GM23338 (cell line): Measurements from ENCODE around the gene ZFHX3. TPM values are rescaled to one million over a fixed set of nuclear protein-coding genes. Genes with fewer than 3 reads are reported as not detected.

Source experiments
- ATAC-seq: fragments of 200-7000 bp; cut with Tn5 transposase; 3 replicates; pipeline ENCODE4 v1.9.1; 2020
- DNase-seq: peaks from one replicate; pipeline ENCODE4 v3.0.0-alpha.2; 2015; ENCODE audit warnings: low spot score
- H2AFZ ChIP-seq: fragments of 200-600 bp; sonication (generic); 2 replicates; pipeline ENCODE4 v1.8.0; 2016; ENCODE audit warnings: antibody characterized with exemption, mild to moderate bottlenecking, moderate library complexity
- H3F3A ChIP-seq: fragments of 200-600 bp; sonication (generic); replicated peaks from 2 replicates; pipeline ENCODE4 v1.8.0; 2017; ENCODE audit warnings: antibody characterized with exemption, mixed run types, low read depth
- H3K27ac ChIP-seq: fragments of 200-600 bp; sonication (generic); 2 replicates; pipeline ENCODE4 v1.6.1; 2016; ENCODE audit warnings: low read depth
- H3K27me3 ChIP-seq: fragments of 200-600 bp; sonication (generic); 2 replicates; pipeline ENCODE4 v1.8.0; 2016; ENCODE audit warnings: mild to moderate bottlenecking, mixed run types, moderate library complexity; ENCODE audit not compliant: insufficient read depth
- H3K36me3 ChIP-seq: fragments of 200-600 bp; sonication (generic); 2 replicates; pipeline ENCODE4 v1.8.0; 2016; ENCODE audit warnings: mild to moderate bottlenecking; ENCODE audit not compliant: insufficient read depth
- H3K4me1 ChIP-seq: fragments of 200-600 bp; sonication (generic); 2 replicates; pipeline ENCODE4 v1.8.0; 2016; ENCODE audit warnings: mild to moderate bottlenecking, moderate library complexity; ENCODE audit not compliant: insufficient read depth
- H3K4me2 ChIP-seq: fragments of 200-600 bp; sonication (generic); 2 replicates; pipeline ENCODE4 v1.7.1; 2017; ENCODE audit warnings: mixed run types
- H3K4me3 ChIP-seq: fragments of 200-600 bp; sonication (generic); 2 replicates; pipeline ENCODE4 v1.6.1; 2016; ENCODE audit warnings: mixed run types
- H3K79me2 ChIP-seq: fragments of 200-600 bp; sonication (generic); replicated peaks from 2 replicates; pipeline ENCODE4 v1.8.0; 2017; ENCODE audit warnings: mild to moderate bottlenecking; ENCODE audit not compliant: insufficient read depth
- H3K9me2 ChIP-seq: fragments of 200-600 bp; sonication (generic); 2 replicates; pipeline ENCODE4 v1.8.0; 2017; ENCODE audit not compliant: insufficient read depth
- H4K20me1 ChIP-seq: fragments of 200-600 bp; sonication (generic); replicated peaks from 2 replicates; pipeline ENCODE4 v1.8.0; 2017; ENCODE audit warnings: mild to moderate bottlenecking; ENCODE audit not compliant: insufficient read depth
- H3K27ac Mint-ChIP-seq: 2 replicates; pipeline ENCODE4 v1.8.0; 2020; ENCODE audit warnings: inconsistent platforms, mild to moderate bottlenecking, moderate library complexity, mixed read lengths
- H3K27me3 Mint-ChIP-seq: 3 replicates; pipeline ENCODE4 v1.8.0; 2022; ENCODE audit warnings: low read depth, mild to moderate bottlenecking, moderate library complexity, mixed read lengths, inconsistent platforms; ENCODE audit not compliant: insufficient read depth, poor library complexity
- H3K36me3 Mint-ChIP-seq: 3 replicates; pipeline ENCODE4 v1.8.0; 2021; ENCODE audit warnings: low read depth, mild to moderate bottlenecking, inconsistent platforms, moderate library complexity, mixed read lengths
- H3K4me1 Mint-ChIP-seq: 3 replicates; pipeline ENCODE4 v1.8.0; 2020; ENCODE audit warnings: mild to moderate bottlenecking, inconsistent platforms, mixed read lengths
- H3K4me3 Mint-ChIP-seq: 3 replicates; pipeline ENCODE4 v1.8.0; 2021; ENCODE audit warnings: moderate library complexity, mild to moderate bottlenecking, inconsistent platforms, mixed read lengths
- H3K9me3 Mint-ChIP-seq: 3 replicates; pipeline ENCODE4 v1.8.0; 2020; ENCODE audit warnings: moderate library complexity, mild to moderate bottlenecking, inconsistent platforms, mixed read lengths
- CREB1 ChIP-seq: fragments of 250-450 bp; sonication (Bioruptor Pico); IDR thresholded peaks from 2 replicates; pipeline ENCODE4 v1.5.0; 2020; ENCODE audit warnings: low read depth, mild to moderate bottlenecking, moderate library complexity
- EZH2 ChIP-seq: fragments of 200-600 bp; sonication (generic); IDR thresholded peaks from one replicate; pipeline ENCODE4 v1.8.0; 2017; ENCODE audit warnings: antibody characterized with exemption, mild to moderate bottlenecking, low read depth; ENCODE audit not compliant: unreplicated experiment
- EZH2phosphoT487 ChIP-seq: fragments of 200-600 bp; sonication (generic); IDR thresholded peaks from one replicate; pipeline ENCODE4 v1.8.1; 2018; ENCODE audit warnings: antibody characterized with exemption; ENCODE audit not compliant: unreplicated experiment
- JUNB ChIP-seq: IDR thresholded peaks from one replicate; pipeline ENCODE4 v1.6.1; 2016; ENCODE audit warnings: antibody characterized with exemption; ENCODE audit not compliant: unreplicated experiment
- NANOG ChIP-seq: IDR thresholded peaks from 2 replicates; pipeline ENCODE4 v1.6.1; 2016; ENCODE audit warnings: antibody characterized with exemption, borderline replicate concordance
- POLR2AphosphoS5 ChIP-seq: IDR thresholded peaks from 2 replicates; pipeline ENCODE4 v1.6.1; 2016; ENCODE audit warnings: antibody characterized with exemption, low read depth
- STAT1 ChIP-seq: IDR thresholded peaks from one replicate; pipeline ENCODE4 v1.6.1; 2016; ENCODE audit warnings: antibody characterized with exemption; ENCODE audit not compliant: unreplicated experiment
- ZNF114 ChIP-seq: fragments of 250-450 bp; sonication (Bioruptor Pico); IDR thresholded peaks from 2 replicates; pipeline ENCODE4 v1.5.0; 2020; ENCODE audit warnings: mild to moderate bottlenecking, moderate library complexity
- polyA plus RNA-seq: library from polyadenylated mRNA; unstranded; fragments of >200 nt; fragmentation: Nextera tagmentation; extraction: Ambion mirVana; gene quantifications from 2 replicates; pipeline ENCODE4 v1.2.1, GENCODE V29; 2016
- total RNA-seq: library from RNA; depleted of rRNA; stranded (reverse); fragments of >200 nt; shearing (Covaris generic); gene quantifications from 2 replicates; pipeline ENCODE4 v1.2.3, GENCODE V29; 2014
- TF ChIP-seq, protein P1 (sequence below): IDR thresholded peaks from one replicate; pipeline ENCODE4 v1.6.1; 2018; ENCODE audit warnings: antibody characterized with exemption; ENCODE audit not compliant: unreplicated experiment
- TF ChIP-seq, protein P2 (sequence below): IDR thresholded peaks from 2 replicates; pipeline ENCODE4 v1.6.1; 2016; ENCODE audit warnings: antibody characterized with exemption
- TF ChIP-seq, protein P3 (sequence below): fragments of 250-450 bp; sonication (Bioruptor Pico); IDR thresholded peaks from 2 replicates; pipeline ENCODE4 v1.5.0; 2020; ENCODE audit warnings: mild to moderate bottlenecking, moderate library complexity

ZFHX3 gene
- total and polyA plus RNA-seq, 2 experiments from 2014 or later: 1.0 to 1.5 TPM

DNA sequence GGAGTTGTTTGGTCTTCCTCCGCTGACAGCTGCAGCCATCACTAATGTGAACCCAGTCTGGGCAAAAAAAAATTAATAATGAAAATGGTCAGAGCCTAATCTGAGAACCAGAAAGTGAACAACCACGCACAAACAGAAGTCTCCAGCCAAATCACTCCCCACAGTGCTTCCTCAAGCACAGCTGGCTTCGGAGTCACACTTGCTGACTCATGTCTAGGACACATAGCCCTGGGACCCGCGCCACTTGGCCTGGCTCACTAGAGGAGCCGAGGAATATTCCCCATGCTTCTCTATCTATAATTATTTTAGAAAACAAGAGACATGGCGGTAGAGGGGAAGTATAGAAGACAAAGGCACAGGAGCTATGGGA is 109.1 kb downstream of the ZFHX3 start:
- no peaks in the 10 kb centered on the region for H3K36me3 Mint-ChIP-seq
- peaks cover 19% of the 10 kb centered on the region for H3K4me1 ChIP-seq
- no peaks in the 10 kb centered on the region for H3K27me3 ChIP-seq
- peaks cover 45% of the 10 kb centered on the region for H3K4me1 Mint-ChIP-seq
- no peaks in the 10 kb centered on the region for H4K20me1 ChIP-seq
- no peaks in the 10 kb centered on the region for H3K9me2 ChIP-seq
- peaks cover 11% of the 10 kb centered on the region for H3K27me3 Mint-ChIP-seq
- no peak overlapping the region for H3K4me3 Mint-ChIP-seq
- ATAC-seq: no peak
- no peaks in the 10 kb centered on the region for H3F3A ChIP-seq
- H3K79me2 ChIP-seq: no peaks in the 10 kb centered on the region
- no peak overlapping the region for H3K4me3 ChIP-seq
- no peak for TF ChIP-seq EZH2
- no peaks in the 10 kb centered on the region for H3K9me3 Mint-ChIP-seq
- H2AFZ ChIP-seq: no peak overlapping the region
- no peak overlapping the region for H3K27ac Mint-ChIP-seq
- no peak for DNase-seq
- H3K27ac ChIP-seq: no peak overlapping the region
- no peaks in the 10 kb centered on the region for H3K36me3 ChIP-seq
- no peak overlapping the region for H3K4me2 ChIP-seq

DNA sequence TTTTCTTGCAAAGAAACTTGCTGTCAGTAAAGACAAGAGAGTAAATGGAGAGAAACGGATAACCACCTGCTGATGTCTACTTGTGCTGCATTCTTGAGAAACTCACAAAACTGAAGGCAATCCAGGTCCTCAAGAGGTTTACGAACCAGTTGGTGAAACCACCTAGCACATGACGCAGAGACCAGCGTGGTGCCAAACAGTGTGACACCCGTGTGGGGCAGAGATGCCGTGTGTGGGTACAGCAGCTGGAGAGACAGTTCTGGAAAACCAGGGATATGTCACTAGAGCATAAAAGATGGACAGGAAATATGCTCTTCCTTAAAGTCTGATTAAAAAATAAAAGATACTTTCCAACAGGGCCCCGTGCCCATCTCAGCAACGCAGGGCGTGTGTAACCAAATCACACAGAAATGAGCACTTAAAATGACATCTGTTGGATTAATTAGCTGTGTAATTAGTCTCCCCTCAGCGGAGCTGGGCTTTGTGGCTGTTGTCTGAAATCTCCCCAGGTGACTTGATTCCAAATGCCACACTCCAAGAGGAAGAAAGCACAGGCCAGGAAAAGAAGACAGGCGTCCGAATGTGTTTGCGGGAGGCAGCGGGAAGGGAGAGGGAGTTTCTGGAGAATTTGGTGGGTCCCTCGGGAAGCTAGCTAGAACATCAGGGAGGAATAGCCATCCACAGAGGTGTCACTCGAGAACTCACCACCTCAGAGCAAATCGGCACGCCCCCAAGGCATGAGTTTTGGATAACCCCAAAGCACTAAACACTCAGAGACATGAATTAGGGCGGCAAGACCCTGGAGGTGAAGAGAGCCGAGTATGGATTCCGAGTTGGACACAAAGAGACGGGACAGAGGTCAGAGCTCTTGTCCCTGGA is 109.8 kb downstream of the ZFHX3 start:
- no peaks in the 10 kb centered on the region for H3K79me2 ChIP-seq
- H3K4me3 ChIP-seq: no peak overlapping the region
- Mint-ChIP-seq H3K4me1 (peaks cover 45% of the 10 kb centered on the region), H3K27me3 (peaks cover 11% of the 10 kb centered on the region), H3K9me3 (no peaks in the 10 kb centered on the region), H3K36me3 (no peaks in the 10 kb centered on the region), H3K4me3 (no peak overlapping the region), H3K27ac (no peak overlapping the region)
- no peak for DNase-seq
- no peaks in the 10 kb centered on the region for H3F3A ChIP-seq
- no peaks in the 10 kb centered on the region for H3K9me2 ChIP-seq
- no peaks in the 10 kb centered on the region for H3K27me3 ChIP-seq
- no peak overlapping the region for H3K27ac ChIP-seq
- H3K4me1 ChIP-seq: peaks cover 19% of the 10 kb centered on the region
- no peak overlapping the region for H3K4me2 ChIP-seq
- no peak for ATAC-seq
- no peaks in the 10 kb centered on the region for H4K20me1 ChIP-seq
- H3K36me3 ChIP-seq: no peaks in the 10 kb centered on the region
- no peak overlapping the region for H2AFZ ChIP-seq
- no peak for TF ChIP-seq EZH2
- TF ChIP-seq JUNB: no peak
- TF ChIP-seq, protein P1, sequence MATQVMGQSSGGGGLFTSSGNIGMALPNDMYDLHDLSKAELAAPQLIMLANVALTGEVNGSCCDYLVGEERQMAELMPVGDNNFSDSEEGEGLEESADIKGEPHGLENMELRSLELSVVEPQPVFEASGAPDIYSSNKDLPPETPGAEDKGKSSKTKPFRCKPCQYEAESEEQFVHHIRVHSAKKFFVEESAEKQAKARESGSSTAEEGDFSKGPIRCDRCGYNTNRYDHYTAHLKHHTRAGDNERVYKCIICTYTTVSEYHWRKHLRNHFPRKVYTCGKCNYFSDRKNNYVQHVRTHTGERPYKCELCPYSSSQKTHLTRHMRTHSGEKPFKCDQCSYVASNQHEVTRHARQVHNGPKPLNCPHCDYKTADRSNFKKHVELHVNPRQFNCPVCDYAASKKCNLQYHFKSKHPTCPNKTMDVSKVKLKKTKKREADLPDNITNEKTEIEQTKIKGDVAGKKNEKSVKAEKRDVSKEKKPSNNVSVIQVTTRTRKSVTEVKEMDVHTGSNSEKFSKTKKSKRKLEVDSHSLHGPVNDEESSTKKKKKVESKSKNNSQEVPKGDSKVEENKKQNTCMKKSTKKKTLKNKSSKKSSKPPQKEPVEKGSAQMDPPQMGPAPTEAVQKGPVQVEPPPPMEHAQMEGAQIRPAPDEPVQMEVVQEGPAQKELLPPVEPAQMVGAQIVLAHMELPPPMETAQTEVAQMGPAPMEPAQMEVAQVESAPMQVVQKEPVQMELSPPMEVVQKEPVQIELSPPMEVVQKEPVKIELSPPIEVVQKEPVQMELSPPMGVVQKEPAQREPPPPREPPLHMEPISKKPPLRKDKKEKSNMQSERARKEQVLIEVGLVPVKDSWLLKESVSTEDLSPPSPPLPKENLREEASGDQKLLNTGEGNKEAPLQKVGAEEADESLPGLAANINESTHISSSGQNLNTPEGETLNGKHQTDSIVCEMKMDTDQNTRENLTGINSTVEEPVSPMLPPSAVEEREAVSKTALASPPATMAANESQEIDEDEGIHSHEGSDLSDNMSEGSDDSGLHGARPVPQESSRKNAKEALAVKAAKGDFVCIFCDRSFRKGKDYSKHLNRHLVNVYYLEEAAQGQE: no peak
- no peak for TF ChIP-seq CREB1 (CRISPR knock-in tag)
- no peak for TF ChIP-seq POLR2AphosphoS5
- TF ChIP-seq ZNF114: no peak
- TF ChIP-seq, protein P2, sequence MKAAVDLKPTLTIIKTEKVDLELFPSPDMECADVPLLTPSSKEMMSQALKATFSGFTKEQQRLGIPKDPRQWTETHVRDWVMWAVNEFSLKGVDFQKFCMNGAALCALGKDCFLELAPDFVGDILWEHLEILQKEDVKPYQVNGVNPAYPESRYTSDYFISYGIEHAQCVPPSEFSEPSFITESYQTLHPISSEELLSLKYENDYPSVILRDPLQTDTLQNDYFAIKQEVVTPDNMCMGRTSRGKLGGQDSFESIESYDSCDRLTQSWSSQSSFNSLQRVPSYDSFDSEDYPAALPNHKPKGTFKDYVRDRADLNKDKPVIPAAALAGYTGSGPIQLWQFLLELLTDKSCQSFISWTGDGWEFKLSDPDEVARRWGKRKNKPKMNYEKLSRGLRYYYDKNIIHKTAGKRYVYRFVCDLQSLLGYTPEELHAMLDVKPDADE: no peak
- TF ChIP-seq NANOG: no peak
- no peak for TF ChIP-seq EZH2phosphoT487
- TF ChIP-seq, protein P3, sequence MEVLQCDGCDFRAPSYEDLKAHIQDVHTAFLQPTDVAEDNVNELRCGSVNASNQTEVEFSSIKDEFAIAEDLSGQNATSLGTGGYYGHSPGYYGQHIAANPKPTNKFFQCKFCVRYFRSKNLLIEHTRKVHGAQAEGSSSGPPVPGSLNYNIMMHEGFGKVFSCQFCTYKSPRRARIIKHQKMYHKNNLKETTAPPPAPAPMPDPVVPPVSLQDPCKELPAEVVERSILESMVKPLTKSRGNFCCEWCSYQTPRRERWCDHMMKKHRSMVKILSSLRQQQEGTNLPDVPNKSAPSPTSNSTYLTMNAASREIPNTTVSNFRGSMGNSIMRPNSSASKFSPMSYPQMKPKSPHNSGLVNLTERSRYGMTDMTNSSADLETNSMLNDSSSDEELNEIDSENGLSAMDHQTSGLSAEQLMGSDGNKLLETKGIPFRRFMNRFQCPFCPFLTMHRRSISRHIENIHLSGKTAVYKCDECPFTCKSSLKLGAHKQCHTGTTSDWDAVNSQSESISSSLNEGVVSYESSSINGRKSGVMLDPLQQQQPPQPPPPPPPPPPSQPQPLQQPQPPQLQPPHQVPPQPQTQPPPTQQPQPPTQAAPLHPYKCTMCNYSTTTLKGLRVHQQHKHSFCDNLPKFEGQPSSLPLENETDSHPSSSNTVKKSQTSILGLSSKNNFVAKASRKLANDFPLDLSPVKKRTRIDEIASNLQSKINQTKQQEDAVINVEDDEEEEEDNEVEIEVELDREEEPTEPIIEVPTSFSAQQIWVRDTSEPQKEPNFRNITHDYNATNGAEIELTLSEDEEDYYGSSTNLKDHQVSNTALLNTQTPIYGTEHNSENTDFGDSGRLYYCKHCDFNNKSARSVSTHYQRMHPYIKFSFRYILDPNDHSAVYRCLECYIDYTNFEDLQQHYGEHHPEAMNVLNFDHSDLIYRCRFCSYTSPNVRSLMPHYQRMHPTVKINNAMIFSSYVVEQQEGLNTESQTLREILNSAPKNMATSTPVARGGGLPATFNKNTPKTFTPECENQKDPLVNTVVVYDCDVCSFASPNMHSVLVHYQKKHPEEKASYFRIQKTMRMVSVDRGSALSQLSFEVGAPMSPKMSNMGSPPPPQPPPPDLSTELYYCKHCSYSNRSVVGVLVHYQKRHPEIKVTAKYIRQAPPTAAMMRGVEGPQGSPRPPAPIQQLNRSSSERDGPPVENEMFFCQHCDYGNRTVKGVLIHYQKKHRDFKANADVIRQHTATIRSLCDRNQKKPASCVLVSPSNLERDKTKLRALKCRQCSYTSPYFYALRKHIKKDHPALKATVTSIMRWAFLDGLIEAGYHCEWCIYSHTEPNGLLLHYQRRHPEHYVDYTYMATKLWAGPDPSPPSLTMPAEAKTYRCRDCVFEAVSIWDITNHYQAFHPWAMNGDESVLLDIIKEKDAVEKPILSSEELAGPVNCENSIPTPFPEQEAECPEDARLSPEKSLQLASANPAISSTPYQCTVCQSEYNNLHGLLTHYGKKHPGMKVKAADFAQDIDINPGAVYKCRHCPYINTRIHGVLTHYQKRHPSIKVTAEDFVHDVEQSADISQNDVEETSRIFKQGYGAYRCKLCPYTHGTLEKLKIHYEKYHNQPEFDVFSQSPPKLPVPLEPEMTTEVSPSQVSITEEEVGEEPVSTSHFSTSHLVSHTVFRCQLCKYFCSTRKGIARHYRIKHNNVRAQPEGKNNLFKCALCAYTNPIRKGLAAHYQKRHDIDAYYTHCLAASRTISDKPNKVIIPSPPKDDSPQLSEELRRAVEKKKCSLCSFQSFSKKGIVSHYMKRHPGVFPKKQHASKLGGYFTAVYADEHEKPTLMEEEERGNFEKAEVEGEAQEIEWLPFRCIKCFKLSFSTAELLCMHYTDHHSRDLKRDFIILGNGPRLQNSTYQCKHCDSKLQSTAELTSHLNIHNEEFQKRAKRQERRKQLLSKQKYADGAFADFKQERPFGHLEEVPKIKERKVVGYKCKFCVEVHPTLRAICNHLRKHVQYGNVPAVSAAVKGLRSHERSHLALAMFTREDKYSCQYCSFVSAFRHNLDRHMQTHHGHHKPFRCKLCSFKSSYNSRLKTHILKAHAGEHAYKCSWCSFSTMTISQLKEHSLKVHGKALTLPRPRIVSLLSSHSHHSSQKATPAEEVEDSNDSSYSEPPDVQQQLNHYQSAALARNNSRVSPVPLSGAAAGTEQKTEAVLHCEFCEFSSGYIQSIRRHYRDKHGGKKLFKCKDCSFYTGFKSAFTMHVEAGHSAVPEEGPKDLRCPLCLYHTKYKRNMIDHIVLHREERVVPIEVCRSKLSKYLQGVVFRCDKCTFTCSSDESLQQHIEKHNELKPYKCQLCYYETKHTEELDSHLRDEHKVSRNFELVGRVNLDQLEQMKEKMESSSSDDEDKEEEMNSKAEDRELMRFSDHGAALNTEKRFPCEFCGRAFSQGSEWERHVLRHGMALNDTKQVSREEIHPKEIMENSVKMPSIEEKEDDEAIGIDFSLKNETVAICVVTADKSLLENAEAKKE (CRISPR knock-in tag): no peak
- no peak for TF ChIP-seq STAT1
